Brain microvascular endothelial cell (primary cell): ENCODE measurements around the gene PRRG1.

Experiments
- DNase-seq: peaks from one replicate; pipeline ENCODE4 v3.0.0-alpha.2; 2020
- H3K27ac ChIP-seq: fragments of 250-450 bp; sonication (Bioruptor Pico); 2 replicates; pipeline ENCODE4 v1.5.1; 2020; ENCODE audit warnings: mild to moderate bottlenecking, moderate library complexity
- H3K27me3 ChIP-seq: fragments of 250-450 bp; sonication (Bioruptor Pico); replicated peaks from 2 replicates; pipeline ENCODE4 v1.5.1; 2020; ENCODE audit warnings: mild to moderate bottlenecking
- H3K36me3 ChIP-seq: fragments of 250-450 bp; sonication (Bioruptor Pico); replicated peaks from 2 replicates; pipeline ENCODE4 v1.5.1; 2020; ENCODE audit warnings: mild to moderate bottlenecking
- H3K4me3 ChIP-seq: 2 replicates; pipeline ENCODE4 v1.5.1; 2011; ENCODE audit warnings: low read depth, mild to moderate bottlenecking, control low read depth, low read length, moderate library complexity
- in situ Hi-C: cut with HindIII; loops from 2 replicates; pipeline ENCODE4 v1.10.0; 2017; ENCODE audit warnings: low sequenced_read_pairs, low pct_ligation_motif_present
- TF ChIP-seq, protein P1 (sequence below): IDR thresholded peaks from 2 replicates; pipeline ENCODE4 v1.5.1; 2011; ENCODE audit warnings: low read depth, mild to moderate bottlenecking, moderate library complexity, low read length, control low read depth, inconsistent platforms; ENCODE audit errors: missing control alignments

The PRRG1 gene

DNA sequence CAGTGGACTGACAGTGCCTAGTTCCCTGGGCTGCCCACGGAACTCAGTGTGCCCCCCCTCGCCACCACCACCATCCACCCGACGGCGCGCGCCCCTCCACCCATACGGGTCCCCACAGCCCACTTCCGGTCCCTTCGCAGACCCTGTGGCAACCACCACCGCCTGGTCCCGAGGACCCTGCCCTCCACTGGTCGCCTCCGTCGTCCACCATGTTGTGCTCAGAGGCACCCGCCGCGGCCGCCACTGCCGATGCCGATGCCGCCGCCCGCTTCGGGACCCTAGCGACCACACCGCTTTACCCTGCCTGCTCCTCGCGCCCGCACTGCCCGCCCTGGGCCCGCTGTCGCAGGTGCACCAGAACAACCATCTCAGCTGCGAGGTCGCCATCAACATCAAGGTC is 155.8 kb downstream of the PRRG1 start:
- H3K4me3 ChIP-seq: no peak overlapping the region
- DNase-seq: no peak
- H3K27ac ChIP-seq: no peak overlapping the region
- in situ Hi-C loops: no loop called here
- H3K27me3 ChIP-seq: no peaks in the 10 kb centered on the region
- no peaks in the 10 kb centered on the region for H3K36me3 ChIP-seq
- TF ChIP-seq, protein P1, sequence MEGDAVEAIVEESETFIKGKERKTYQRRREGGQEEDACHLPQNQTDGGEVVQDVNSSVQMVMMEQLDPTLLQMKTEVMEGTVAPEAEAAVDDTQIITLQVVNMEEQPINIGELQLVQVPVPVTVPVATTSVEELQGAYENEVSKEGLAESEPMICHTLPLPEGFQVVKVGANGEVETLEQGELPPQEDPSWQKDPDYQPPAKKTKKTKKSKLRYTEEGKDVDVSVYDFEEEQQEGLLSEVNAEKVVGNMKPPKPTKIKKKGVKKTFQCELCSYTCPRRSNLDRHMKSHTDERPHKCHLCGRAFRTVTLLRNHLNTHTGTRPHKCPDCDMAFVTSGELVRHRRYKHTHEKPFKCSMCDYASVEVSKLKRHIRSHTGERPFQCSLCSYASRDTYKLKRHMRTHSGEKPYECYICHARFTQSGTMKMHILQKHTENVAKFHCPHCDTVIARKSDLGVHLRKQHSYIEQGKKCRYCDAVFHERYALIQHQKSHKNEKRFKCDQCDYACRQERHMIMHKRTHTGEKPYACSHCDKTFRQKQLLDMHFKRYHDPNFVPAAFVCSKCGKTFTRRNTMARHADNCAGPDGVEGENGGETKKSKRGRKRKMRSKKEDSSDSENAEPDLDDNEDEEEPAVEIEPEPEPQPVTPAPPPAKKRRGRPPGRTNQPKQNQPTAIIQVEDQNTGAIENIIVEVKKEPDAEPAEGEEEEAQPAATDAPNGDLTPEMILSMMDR: no peak
